NB4 (cell line): ENCODE data around the gene PGM1.

Experiments
- CTCF ChIP-seq: IDR thresholded peaks from one replicate; pipeline ENCODE4 v1.5.1; 2012; ENCODE audit warnings: low read depth, low read length
- MYC ChIP-seq: IDR thresholded peaks from 2 replicates; pipeline ENCODE4 v1.6.1; 2011; ENCODE audit warnings: low read depth, low read length

DNA sequence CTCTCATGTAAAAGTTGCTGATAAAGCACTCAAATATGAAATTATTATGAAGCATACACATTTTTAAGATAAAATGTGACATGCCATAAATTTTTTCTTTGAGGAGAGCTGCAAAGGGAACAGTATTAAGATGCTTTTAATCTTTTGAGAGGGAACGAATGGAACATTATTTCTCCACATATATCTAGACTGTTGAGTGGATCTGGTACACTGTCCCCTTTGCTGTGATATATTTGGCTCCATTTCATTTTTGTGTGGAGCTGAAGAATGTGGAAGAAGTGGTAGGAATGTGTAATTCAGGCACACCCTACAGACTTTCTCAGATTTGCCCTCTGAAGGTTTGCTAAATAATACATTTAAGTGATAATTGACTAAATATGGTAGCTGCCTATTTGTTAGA is 31.7 kb downstream of the PGM1 start:
- TF ChIP-seq CTCF (no peak), MYC (no peak)
